HG03045 (cell line): ENCODE measurements around the gene HHAT.
A peak's percentile ranks its signal among the peaks of the same experiment; 100 is the strongest.

Experiments used
- ATAC-seq: cut with Tn5 transposase; IDR thresholded peaks from one replicate; pipeline ENCODE4 v1.9.1; 2021; ENCODE audit warnings: mild to moderate bottlenecking, moderate library complexity; ENCODE audit not compliant: unreplicated experiment

Gene HHAT

DNA sequence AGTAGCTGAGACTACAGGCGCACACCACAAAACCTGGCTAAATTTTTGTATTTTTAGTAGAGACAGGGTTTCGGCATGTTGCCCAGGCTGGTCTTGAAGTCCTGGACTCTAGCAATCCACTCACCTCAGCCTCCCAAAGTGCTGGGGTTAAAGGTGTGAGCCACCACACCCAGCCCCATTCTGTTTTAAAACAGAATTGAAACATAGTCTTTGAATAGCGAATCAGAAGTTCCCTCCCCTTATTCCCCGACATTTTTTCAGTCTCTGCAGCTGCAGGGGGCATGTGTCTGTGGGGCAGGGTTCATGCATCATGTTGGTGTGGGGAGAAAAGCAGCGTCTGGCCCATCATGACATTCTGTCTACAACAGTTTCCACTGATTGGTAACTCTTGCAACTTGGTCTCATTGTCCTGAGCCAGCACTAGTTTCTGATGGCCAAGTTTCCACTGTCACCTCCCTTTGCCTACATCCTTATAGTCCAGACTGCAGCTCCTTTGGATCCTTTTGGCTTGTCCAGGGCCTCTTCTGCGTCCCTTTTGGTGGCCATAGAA lies 15.6 kb upstream of the HHAT start:
- no peak for ATAC-seq

DNA sequence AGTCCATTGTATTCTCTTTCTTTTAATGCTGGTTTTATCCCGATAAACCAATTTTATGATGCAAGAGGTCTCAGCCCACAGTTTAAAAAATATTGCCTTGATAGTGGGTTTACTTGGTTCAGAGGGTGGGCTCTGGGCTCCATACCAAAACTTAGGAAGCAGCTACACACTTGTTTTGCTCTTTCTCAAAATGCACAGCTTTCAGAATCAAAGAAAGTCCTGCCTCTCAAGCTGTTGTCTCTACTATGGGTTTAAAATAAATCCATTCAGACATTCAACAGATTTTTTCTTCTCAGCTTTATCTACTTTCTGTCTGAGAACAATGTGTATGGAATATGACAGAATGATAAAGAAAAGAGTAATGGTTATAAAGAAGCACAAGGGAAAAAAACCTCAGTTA lies 14.8 kb upstream of the HHAT start:
- ATAC-seq: no peak

DNA sequence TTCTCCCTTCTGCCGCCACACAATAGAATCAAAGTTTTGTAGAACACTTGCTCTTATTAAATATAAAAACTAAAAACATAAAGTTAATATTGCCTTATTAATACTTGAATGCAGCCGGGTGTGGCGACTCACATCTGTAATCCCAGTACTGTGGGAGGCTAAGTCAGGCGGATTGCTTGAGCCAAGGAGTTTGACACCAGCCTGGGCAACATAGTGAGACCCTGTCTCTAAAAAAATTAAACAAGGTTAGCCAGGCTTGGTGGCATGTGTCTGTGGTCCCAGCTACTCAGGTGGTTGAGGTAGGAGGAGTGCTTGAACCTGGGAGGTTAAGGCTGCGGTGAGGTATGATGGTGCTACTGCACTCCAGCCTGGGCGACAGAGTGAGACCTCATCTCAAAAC lies 13.2 kb upstream of the HHAT start:
- ATAC-seq: no peak

DNA sequence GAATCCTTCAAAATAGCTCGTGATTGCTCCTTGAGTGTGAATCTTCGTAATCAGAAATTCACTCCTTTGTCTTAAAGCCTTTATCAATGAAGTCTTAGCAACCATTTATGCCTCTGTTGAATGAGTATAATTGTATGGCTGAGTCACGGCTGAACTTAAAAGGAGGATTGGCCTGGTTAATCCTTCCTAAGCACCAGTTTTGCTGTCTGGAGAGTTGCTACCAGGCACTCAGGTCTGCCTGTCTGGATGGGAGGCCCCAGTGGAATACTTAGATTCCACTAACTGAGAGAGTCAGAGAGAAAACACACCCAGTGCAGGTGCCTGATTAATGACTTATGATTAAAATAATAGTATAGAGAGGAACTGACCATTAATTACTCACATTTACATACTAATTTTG lies 7.6 kb upstream of the HHAT start:
- no peak for ATAC-seq

DNA sequence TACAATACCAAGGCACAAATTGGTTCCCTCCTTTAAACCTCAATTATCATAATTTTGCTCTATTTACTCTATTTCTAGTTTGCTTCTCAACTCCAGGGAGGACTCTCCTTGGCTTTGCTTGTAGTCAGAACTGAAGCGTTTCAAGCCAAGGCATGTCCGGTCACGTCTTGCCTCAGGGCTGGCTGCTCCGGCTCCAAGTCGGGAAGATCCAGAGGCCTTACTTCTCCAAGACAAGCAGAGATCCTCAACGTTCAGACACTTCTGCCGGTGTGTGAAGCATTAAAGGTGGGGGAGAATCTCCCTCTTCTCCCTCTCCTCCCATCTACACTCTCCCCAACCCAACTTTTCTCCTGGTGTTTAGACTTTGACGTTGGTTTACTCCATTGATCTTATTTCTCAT lies 7.2 kb upstream of the HHAT start:
- no peak for ATAC-seq

DNA sequence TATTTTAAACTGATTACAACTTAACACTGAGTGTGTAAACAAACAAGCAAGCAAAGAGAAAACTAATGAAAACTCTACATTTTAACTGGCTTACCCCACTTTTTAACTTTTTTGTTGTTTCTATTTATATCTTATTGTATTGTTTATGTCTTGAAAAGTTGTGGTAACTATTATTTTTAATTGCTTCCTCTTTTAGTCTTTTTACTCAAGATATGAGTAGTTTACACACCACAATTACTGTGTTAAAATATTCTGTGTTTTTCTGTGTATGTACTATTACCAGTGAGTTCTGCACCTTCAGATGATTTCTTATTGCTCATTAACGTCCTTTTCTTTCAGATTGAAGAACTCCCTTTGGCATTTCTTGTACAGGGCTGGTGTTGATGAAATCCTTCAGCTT lies 4.7 kb upstream of the HHAT start:
- ATAC-seq: no peak

DNA sequence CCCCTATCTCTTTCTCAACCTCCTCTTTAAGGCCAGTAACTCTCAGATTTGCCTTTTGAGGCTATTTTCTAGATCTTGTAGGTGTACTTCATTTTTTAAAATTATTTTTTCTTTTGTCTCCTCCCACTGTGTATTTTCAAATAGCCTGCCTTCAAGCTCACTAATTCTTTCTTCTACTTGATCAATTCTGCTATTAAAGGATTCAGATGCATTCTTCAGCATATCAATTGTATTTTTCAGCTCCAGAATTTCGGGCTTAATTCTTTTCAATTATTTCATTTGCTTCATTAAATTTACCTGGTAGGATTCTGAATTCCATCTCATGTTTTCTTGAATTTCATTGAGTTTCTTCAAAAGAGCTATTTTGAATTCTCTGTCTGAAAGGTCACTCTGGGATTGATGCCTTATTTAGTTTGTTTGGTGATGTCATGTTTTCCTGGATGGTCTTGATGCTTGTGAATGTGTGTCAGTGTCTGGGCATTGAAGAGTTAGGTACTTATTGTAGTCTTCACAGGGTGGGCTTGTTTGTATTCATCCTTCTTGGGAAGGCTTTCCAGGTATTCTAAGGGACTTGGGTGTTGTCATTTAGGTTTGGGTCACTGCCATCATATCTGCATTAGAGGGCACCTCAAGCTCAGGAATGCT lies 3.6 kb upstream of the HHAT start:
- ATAC-seq: no peak

DNA sequence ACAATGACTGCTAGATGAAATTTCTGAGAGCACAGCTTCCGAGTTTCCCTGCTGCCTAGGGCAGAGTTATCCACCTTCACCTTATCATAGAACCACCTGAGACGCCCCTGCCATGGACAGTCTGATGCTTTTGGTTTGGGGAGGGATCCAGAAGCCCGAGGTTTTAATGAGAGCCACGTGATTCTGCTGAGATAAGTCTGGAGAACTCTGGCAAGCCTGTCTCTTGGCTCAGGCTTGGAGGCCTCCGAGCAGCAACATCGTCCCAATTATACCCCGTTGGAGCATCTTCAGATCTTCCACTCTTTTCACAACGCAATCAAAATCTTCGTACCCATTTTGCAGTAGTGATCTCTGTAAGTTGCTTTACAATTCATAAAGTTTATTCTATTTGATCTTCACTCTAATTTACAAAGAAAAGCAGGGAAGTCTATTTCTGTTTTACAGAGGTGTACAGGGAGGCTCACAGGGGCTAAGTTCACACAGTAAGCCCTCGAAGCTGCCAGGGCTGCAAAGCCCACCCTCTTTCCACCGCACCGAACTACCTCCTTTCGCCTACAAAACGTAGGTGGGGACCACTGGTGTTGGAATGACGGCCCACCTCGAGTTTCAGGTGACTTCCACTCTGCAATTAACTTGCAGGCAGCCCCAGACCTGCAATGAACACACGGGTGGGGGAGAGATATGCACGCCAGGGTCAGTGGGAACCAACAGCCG lies 513 bp upstream of the HHAT start:
- no peak for ATAC-seq

DNA sequence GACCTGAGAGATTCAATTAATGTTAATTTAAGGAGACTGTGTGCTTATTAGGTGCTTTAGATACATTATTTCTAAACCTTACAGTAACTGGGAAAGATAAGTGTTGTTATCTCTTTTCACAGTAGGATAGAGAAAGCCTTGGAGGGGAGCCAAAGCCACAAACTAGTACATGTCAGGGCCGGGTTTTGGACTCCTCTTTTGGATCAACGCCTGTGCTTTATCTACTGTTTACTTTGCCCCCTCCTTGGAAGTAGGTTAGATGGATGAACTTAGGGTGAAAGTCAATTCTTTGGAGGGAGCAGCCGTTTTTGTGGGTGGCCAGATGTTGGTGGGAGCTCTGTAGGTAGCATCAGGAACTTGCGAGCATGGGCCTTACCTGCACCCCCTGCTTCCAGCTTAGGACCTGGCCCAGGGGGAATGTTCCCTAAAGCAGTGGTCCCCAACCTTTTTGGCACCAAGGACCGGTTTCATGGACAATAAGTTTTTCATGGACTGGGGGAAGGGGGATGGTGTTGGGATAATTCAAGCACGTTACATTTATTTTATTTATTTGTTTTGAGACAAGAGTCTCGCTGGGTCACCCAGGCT lies 1.7 kb downstream of the HHAT start:
- ATAC-seq: no peak

DNA sequence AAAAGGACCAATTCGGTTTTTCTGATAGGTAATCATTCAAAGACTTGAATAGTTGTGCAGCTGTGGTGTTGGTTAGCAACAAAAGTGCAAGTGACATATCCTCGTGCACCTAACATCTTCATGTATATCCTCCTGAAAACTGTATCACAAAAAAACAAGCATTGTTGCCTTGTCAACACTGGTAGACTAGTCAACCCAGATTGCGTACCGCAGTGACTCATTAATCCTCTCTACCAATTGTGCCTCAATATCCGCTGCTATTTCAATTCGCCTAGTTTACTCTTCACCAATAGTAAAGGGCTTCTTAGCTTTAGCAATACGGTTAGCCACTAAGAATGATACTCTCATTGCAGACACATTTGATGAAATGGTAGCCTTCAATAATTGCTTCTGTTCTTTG lies 3.5 kb downstream of the HHAT start:
- no peak for ATAC-seq

DNA sequence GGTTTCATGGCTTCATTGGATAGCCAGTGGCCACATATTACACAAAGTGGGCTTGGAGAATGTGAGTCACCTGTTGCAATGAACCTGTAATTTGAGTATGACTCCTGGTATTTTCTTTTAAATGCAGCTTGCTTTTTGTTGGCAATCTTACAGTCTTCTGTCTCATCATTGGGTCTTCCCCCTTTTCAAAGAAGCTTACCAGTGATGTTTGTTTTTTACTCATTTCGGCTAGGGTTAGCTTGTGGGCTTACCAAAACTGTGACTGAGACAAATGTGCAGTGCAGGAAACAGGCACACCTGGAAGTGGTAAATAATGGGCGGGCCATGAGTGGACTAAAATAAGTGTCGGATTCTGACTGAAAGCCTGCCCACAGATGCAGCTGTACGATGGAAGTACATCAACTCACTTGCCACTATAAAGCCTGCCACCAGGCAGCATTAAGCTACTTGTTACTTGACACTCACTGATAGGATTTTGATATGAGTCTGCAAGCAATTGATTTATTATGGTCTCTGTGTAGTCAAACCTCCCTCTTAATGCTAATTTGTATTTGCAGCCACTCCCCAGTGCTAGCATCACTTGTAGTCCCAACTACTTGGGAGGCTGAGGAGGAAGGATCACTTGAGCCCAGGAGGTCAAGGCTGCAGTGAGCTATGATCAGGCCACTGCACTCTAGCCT lies 4.2 kb downstream of the HHAT start:
- peak; percentile 85 for ATAC-seq

DNA sequence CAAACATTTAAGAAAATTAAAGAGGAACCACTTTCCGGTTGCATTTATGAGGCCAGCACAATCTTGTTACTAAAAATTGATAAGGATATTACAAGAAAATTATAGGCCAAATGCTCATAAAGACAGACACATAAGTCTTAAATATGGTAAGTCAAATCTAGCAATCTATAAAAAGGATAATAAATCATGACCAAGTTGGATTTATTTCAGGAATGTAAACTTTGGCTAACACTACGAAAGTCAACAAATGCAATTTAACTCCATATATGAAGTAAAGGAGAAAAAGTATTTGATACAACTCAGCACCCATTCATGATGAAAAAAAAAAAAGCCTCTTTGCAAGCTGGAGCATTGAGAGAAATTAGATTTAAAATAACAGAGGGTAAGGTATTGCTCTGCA lies 6.3 kb downstream of the HHAT start:
- ATAC-seq: no peak

DNA sequence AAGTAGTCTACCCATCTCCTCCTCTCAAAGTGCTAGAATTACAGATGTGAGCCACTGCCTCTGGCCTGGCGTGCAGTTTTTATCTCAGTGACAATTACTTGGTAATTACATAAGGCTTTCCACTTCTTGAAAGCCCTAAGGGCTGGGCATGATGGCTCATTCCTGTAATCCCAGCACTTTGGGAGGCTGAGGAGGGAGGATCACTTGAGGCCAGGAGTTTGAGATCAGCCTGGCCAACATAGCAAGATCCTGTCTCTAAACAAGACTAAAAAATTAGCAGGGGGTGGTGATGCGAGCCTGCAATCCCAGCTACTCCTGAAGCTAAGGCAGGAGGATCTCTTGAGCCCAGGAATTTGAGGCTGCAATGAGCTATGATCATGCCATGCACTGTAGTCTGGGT lies 7.7 kb downstream of the HHAT start:
- no peak for ATAC-seq

DNA sequence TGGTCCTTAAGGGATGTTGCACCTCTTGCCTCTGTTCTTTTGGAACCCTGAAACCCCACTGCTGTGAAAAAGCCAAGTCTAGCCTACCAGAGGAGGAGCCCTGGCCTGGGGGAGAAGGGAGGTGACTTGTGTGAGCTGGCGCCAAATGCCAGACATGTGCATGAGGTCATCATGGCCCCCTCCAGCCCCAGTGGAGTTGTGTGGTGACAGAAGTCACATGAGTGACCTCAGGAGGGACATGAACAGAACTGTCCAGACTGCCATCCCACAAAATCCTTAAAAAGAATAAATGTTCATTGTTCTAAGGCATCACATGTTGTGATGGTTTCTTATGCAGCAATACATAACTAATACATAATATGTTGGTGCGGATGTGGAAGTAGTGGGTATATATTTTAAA lies 10.8 kb downstream of the HHAT start:
- no peak for ATAC-seq

DNA sequence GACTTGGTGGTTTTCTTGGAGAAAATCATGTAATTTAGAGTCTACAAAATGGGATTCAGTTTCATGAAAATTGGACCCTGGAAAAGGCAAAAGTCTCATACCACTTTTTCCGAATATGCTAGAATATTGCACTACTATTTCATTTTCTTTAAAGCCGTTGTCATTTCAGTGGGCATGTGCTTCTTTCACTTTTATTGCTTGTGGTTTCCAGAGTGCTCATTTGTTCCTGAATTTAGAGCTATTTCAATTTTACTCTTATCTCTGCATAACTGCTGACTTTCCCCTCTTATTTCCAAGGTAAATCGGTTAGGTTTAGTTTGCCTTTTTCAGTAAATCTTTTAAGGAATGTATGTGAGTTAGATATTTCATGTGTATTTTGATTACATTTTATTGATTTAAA lies 11.6 kb downstream of the HHAT start:
- ATAC-seq: no peak

DNA sequence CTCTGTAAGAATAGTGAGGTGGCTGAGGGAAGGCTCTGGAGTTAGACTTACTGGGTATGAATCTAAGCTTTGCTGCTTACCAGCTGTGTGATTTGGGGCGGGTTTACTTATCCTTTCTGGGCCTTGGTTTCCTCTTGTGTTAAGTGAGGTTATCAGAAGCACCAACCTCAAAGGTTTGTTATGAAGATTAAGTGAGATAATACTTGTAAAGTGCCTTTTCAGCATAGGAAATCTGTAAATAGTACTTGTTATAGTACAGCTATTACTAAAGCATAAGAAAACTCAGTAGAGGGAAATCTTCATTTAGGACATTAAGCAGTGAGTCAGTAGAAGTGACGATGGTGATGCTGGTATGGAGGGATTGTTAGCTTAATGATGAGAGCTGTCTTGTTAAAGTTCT lies 12.1 kb downstream of the HHAT start:
- ATAC-seq: no peak

DNA sequence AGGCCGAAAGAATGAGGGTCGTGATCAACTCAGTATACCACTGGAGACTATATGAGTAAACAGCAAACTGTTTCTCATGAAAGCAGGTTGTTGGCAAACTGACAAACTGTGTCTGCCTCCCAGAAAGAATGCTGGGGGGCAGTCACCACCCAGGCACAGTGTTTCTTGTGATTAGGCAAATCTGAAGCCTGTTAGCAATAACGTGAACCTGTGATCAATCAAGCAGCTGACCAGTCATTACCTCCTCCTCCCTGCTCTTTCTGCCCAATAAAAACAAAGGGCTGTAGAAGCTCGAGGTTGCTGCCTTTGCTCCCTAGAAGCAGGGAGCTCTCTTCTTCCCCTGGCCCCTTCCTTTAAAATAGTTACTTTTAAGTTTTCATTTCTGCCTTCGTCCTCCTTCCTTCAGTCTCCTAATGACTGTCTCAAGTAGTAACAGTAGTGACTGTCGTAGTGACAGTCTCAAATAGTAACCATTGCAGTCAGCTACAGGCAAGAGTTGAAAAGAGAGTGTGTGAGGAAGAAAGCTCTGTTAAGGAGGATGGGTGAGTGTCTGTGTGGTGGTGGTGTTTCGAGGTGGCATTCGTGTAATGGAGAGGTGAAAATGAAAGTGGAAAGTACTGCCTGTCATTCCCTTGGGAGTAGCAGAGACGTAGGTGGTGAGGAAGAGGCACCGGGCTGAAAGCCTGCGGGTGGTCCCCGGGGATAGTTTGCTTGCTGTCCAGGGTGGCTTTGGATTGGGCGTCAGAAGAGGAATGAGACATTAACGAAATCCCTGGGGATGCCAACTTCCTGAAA lies 14.5 kb downstream of the HHAT start:
- peak; percentile 44 for ATAC-seq

DNA sequence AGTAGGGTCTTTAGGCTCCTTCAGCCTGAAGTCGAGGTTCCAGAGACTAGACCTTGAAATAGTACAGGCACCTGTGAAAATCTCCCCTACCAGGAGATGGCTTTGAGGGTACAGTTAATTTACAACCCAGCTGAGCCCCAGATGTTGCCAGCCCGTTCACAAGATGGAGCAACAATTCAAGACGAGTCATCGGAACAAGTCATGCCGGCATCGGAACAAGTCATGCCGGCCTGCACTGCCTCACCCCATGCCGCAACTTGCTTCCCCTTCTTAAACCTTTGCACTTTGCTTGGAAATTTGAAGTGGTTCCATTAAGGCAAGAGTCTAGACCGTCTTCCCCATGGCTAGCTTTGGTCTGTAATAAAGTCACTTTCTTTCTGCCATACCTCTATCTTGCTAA lies 16.0 kb downstream of the HHAT start:
- no peak for ATAC-seq

DNA sequence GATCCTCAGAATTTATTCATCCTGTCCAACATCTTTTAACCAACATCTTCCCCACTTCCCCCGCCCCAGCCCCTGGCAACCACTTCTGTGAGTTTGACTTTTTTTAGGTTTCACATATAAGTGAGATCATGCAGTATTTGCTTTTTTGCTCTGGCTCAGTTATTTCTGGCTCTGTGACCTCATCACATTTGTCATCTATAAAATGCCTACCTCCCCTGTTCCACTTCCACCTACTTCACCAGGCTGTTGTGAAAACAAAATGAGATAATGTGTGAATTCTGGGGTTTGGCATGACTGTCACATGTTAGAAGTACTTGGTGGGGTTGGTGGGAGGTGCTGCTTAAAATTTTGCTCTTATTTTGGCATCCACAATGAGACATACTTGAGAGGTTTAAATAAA lies 18.4 kb downstream of the HHAT start:
- peak; percentile 34 for ATAC-seq

DNA sequence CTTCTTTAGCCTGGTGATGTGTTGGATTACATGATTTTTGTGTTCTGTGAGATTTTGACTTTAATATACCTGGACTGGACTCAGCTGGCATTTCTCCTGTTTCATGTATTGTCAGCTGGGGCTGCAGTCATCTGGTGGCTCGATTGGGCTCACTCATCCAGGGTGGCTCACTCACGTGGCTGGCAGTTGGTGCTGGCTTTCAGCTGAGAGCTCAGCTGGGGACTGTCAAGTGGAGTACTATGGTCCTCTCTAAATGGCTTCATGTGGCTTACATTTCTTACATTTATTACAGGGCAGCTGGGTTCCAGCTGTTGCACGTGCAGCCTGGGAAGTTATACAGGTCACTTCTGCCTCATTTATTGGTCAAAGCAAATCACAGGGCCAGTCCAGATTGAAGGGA lies 22.8 kb downstream of the HHAT start:
- no peak for ATAC-seq

DNA sequence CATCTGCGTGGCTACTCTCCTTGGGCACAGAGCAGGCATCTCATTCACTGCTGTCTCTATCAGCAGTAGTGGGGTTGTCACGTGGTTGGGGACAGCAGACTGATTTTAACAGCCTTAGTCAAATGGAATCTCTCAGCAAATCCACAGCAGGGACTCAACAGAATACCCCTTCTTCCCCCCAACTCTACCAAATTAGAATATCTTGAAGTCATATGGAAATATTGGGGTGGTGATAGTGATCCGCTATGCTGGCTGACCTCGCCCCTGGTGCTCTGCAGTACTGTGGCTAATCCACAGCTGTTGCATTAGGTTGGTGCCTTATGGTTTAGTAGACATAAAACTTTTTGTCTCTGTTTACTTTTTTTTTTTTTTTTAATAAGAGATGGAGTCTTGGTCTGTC lies 23.9 kb downstream of the HHAT start:
- ATAC-seq: no peak
